Dermis blood vessel endothelial cell (primary cell): ENCODE measurements around the gene LSM14B. TPM values are rescaled to one million over a fixed set of nuclear protein-coding genes. Genes with fewer than 3 reads are reported as not detected.
"Not testable (repeated sequence)": the region's sequence is repeated elsewhere in the genome, so short reads cannot be mapped to it uniquely, and the experiment has no call there.

Source experiments
- DNase-seq: peaks from one replicate; pipeline ENCODE4 v3.0.0; 2010
- total RNA-seq: library from RNA; depleted of rRNA; stranded (reverse); fragments of >200 nt; gene quantifications from 2 replicates; pipeline ENCODE4 v1.2.3, GENCODE V29; 2014

The LSM14B gene
- total RNA-seq, 1 donor from 2014 or later = 31.3 TPM

DNA sequence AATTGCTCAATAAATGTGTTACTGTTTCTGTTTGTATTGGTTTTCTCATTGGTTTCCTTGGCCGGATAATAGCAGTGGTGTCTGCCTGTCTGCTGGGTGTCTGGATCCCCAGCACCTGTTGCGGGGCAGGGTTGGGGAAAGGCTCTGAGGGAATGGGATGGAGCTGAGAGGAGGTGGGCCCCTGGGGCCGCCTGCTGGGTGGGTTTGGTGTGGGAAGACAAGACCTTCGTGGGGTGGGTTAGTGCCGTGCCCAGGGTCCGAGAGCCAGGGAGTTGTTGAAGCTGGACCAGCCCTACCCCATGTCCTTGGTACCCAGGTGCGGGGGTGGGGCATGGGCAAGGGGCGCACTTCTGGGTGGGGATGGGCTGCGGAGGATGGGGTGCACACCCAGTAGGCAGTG lies 25.3 kb downstream of the LSM14B start:
- no peak for DNase-seq

DNA sequence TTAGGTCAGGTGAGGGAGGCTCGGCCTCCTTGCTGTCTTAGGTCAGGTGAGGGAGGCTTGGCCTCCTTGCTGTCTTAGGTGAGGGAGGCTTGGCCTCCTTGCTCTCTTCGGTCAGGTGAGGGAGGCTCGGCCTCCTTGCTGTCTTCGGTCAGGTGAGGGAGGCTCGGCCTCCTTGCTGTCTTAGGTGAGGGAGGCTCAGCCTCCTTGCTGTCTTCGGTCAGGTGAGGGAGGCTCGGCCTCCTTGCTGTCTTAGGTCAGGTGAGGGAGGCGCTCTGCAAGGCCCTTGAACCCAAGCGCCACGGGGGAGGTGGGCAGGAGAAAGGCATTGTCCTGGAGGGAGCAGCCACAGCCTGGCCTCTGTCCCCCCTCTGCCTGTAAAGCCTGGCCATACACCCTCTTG lies 26.1 kb downstream of the LSM14B start:
- not testable (repeated sequence) for DNase-seq

DNA sequence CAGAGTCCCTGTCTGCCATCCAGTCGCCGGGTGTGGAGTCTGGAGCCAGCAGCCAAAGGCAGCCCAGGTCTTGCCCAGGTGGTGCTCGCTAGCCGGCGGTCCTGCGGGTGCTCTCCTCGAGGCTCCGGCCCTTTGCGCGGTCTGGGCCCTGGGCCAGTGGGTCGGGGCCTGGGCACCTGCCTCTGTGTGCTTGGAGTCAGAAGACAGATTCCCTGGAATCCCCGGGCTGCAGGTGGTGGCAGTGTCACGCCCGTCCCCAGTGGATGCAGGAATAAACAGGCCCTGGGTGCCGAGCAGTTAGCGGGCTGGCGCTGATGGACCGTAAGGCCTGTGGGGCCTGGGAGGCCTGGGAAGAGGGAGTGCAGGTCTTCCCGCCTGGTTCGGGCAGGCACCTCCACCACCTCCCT lies 26.6 kb downstream of the LSM14B start:
- no peak for DNase-seq

DNA sequence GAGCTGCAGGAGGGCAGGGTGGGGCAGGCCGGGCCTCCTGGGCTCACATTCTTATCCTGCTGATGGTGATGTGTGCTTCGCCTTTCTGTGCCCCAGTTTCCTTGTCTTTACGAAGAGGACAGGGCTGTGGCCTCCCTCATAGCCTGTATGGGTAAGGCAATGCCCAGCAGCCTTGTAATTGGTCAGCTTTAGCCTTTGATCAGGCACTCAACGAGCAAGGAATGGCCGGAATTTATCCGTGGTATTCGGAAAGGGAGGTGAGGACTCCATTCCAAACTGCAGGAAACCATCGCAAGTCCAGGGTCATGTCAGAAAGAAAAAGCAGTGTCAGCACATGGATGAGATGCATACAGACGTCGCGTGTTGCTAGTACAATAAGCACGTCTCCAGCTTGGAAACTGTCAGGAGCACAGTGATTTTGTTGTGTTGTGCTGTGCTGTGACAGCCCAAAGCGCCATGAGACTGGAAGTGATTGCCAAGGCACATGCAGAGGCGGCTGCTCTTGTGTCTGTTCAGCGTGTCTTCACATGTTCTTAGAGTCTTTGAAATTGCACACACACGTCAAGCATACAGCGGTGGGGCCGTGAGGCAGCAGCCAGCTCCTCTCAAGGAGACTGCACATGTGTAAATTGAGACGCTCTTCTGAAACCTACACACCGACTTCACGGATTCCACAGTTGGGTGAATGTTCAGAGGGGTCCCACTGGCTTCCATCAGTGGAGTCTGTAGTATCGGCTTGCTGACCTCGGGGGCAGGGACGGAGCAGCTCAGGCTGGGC lies 27.4 kb downstream of the LSM14B start:
- DNase-seq = peak; percentile 21

DNA sequence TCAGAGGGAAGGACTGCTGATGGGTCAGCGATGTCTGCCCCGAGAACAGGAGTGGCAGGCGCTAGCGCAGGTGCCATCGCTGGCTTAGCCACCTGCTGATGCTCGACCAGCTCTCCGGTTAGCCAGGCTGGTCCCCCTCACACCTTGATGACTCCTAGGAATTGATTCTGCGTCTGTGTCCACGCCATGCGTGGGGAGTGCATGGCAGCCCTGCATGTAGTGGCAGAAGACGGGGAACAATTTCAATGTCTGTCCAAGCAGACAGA lies 28.0 kb downstream of the LSM14B start:
- DNase-seq = no peak

DNA sequence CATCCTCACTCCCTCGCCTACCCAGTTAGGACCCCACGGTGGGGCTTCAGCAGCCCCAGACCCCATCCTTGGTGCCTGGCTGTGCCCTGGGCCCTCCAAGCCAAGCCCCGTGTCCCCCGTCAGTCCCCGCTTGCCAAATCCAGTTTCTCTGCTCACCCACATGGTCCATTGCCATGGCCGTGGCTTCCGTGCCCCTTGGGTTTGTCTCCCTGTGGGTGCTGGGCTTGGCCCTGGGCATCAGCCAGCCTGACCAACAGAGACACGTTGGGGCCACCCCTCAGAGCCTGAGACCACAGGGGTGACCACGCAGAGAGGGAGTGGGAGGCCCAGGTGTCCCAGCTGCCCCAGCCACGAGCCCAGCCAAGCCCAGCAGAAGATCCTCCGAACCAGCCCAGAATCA lies 28.9 kb downstream of the LSM14B start:
- no peak for DNase-seq

DNA sequence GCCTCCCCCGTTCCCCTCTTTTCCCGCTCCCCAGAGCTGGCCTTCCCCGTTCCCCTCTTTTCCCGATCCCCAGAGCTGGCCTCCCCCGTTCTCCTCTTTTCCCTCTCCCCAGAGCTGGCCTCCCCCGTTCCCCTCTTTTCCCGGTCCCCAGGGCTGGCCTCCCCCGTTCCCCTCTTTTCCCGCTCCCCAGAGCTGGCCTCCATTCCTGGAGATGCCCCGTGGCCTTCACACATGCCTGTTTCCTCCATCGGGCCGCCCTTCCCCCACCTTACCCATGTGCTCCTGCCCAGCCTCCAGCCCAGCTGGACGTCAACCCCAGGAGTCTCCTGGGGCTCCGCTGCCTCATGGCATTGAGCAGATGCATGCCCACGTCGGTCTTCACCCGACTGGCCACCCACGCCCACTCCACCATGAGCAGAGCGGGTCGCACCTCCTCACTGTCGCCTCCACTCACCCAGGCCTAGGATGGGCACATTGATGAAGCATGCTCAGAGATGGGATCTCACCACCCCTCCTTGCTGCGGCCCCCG lies 29.6 kb downstream of the LSM14B start:
- no peak for DNase-seq

DNA sequence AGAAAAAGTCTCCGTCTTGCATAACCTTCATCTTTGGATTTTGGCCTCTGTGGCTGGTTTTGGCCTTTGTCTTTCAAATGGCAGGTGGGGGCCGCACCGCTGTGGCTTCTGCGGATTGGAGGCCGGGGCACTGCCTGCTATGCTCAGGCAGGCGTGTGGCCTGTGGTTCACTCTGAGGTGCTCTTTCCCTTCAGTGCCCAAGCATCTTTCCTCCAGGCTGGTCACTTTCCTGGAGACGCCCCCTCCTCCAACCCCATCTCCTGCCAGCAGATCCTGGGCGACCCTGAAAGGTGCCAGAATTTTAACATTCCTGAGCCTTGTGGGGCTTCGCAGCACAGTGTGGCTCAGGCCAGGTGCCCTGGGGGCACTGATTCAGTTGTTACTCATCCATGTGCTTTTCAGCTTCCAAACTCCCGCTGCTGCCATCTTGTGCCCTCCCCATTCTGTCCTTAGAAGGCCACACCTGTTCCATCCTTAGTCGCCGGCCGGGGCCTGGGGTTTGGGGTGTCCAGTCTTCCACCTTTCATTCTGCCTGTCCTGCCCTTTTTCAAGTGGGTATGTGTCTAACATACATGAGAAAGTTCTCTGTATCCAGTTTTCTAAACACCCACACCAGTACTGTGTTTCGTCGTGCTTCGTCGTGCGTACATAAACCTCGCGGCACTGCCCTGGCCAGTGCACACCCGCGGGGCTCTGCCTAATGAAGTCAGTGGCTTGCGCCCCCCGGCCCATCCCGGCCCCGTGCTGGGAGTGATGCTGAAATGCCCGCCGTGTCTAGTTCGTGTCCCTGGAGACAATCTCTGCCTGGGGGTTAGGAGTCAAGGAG lies 33.4 kb downstream of the LSM14B start:
- no peak for DNase-seq

DNA sequence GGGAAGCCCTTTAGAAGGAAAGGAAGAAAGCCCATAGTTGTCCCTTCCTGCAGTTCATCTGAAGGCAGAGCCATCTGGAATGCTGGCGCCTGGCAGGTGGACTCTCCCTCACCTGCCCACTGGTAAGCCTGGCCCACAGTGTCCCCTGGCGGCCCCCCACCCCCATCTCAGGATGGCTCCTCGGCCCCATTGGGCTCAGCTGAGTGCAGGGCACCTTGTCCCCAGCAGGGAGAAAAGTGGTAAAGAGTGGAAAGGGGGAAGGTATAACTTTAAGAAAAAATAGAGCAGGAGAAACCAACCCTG lies 33.9 kb downstream of the LSM14B start:
- DNase-seq = no peak

DNA sequence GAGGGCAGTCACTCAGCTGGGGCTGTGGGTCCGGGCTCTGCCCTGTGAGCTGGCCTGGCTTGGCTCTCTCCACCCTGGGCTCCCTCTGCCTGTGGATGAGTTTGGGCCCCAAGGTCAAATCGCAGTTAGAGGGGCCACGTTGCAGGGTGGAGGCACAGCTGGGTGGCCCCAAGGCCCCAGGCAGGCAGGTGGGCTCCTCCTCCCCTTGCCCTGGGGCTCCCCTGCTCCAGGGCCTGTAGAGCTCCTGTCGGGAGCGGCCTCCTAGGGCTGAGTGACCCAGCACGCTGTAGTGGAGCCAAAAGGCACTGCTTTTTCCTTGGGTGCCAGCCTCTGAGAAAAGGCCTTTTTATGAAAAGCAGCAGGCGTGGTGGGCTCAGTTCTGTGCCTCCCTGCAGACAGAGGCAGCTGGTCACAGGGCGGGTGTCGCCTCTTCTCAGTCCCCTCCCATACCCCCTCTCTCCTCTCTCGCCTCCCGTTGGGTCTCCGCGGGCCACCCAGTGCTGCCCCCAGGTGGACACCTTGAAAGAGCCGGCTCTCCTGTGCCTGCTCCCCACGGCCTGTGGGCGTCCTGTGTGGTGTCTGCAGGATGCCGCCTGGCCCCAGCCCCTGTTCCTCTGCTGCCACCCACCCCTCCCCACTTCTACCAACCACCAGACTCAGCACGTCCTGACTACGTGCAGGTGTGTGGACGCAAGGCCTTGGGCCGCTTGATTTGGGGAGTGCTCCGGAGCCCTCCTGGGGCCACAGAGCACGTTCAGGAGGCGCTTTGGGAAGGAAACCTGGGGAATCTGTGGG lies 34.5 kb downstream of the LSM14B start:
- peak; percentile 75 for DNase-seq

DNA sequence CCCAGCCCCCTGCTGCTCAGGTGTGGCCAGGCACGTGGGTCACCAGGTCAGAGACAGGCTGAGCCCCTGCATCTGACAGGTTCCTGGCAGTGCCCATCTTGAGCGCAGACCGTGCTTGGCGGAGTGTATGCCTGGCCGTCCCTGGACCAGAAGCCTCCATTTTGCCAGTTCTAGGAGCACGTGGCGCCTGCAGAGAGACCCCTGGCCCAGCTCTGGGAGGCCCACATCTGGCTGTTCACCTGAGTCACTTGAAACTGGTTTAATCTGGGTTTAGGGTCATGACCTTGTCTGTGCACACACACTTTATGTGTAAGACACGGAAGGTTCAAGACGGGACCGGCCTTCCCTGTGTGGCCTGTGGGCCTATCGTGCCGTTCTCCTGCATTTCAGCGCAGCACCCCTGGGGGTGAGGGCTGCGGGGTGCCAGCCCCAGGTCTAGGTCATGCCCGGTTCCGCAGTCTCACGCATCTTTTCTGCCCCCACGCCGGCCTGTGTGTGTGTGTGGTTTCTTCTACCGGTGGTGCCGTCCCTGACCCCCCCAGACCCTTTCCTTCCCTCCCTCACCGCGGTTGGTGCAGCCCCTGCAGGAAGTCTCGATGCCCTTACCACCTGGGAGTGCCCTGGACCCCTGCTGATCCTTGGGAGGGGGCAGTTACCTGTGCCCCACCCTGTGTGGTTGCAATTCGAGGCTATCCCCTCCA lies 35.3 kb downstream of the LSM14B start:
- DNase-seq = no peak

DNA sequence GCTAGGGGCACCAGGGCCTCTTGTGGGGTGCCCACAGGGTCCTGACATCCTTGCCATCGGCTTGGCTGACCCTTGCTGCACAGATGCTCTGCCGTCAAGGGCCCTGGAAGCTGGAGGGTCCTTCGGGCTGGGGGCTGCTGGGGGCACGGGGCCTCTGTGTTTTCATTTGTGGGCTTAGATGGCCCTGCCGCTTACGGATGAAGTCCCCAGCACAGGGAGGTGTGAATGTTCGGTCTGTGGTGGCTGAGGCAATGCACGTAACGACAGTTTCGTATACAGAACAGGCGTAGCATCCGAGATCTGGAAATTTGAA lies 35.8 kb downstream of the LSM14B start:
- no peak for DNase-seq

DNA sequence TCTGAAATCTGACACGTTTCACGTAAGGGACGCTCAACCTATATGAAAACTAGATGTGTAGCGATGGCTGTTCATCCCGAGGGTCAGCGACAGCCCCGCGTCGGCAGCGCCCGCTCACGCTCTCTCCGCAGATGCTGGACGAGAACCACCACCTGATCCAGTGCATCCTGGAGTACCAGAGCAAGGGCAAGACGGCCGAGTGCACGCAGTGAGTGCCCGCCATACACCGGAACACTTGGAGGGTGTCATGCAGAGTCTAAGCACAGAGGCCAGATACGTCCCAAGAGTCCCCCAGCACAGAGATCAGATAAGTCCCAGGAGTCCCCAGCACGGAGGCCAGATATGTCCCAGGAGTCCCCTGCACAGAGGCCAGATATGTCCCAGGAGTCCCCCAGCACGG lies 36.3 kb downstream of the LSM14B start:
- DNase-seq = no peak

DNA sequence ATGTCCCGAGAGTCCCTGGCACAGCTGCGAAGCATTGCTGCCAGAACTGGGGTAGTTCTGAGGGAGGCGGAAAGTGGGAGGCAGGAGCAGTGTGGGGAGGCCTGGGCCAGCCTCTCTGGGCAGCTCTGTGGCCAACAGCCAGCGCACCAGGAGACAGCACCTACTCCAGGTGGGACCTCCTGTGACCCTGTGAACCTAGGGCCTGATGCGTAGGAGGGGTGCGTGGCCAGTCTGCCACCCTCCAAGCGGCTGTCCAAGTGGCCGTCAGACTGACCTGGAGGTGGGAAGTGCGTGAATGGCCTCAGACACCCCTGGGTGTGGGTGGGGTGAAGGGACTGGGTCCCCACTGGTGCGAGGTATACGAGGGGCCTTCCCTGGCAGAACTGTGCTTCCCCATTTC lies 36.8 kb downstream of the LSM14B start:
- no peak for DNase-seq

DNA sequence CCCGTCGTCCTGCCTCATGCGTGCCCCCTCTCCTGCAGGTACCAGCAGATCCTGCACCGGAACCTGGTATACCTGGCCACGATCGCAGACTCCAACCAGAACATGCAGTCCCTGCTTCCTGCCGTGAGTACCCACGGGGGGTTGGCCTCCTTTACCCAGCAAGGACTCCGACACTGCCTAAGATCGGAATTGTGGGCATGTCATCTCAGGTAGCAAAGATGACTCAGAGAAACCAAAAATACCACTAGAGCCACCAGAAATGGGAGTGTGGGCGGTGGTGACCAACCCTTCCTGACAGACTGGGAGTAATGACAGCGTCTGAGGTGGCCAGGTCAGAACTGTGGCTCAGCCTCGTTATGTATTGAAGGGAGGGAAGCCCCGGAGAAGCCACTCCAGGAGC lies 37.6 kb downstream of the LSM14B start:
- DNase-seq = no peak

DNA sequence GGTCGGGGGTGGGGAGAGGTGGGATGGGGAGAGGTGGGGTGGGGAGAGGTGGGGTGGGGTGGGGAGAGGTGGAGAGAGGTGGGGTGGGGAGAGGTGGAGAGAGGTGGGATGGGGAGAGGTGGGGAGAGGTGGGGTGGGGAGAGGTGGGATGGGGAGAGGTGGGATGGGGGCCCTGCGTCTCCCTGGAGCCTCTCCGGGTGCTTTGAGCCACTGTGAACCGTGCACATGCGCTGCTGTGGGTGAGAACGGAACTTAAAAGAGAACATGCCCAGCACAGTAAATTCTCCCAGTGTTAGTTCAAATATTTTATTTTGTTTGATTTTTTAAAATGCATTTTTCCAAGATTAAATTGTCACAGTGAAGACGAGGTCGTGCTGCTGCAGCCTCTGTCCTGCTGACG lies 38.0 kb downstream of the LSM14B start:
- no peak for DNase-seq

DNA sequence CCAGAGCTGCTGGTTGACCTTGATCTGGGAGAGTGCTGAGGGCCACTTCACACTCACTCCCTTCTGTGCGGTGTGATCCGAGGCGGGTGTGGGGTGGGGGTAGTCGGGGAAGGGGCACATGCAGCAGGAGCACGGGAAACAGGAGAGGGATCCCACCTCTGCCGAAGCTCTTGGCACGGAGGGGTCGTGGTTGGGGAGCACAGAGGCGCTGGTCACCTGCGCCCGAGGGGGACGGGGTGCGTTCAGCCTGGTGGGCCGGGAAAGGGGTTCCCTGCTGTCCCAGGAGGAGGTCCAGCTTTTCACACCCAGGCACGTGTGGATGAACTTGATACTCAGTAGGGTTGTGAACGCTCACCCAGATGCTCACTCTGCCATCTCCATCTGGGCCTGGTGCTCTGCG lies 38.6 kb downstream of the LSM14B start:
- no peak for DNase-seq

DNA sequence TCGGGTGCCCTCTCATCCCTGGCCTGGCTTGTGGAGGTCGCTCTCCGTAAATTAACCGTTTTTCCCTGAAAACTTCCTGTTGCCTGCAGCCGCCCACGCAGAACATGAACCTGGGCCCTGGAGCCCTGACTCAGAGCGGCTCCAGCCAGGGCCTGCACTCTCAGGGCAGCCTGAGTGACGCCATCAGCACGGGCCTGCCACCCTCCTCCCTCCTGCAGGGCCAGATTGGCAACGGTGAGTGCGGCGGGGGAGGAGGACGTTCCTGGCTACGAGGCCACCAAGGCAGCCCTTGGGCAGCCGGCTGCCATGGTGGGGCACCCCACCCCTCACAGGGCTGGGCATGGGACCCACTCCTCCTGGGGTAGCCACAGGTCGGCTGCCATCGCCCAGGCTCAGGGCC lies 39.1 kb downstream of the LSM14B start:
- peak; percentile 76 for DNase-seq

DNA sequence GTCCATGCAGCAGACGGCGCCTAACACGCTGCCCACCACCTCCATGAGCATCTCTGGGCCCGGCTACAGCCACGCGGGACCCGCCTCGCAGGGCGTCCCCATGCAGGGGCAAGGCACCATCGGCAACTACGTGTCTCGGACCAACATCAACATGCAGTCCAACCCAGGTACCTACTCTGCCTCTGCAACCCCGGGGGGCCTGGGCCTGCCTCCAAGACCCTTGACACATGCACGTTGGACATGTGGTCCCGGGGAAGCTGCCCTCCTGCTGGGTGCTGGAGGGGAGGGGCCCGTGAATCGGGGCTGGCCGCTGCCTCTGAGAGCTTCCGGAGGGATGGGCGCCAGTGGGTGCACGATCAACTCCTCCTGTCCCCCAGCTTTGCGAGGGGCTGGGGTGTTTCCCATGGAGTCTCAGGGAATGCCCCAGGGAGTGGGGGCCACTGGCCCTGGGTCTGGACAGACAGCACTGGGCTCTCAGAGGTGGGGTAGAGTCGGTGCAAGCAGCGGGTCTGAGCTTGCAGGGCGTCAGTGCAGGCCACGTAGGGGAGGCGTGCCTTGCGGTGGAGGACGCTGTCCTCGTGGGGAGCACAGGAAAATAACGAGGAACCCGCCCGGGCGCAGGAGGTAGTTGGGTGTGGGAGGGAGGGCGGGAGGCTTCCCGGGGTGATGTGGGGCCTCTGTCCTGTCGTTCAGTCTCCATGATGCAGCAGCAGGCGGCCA lies 40.6 kb downstream of the LSM14B start:
- DNase-seq = no peak

DNA sequence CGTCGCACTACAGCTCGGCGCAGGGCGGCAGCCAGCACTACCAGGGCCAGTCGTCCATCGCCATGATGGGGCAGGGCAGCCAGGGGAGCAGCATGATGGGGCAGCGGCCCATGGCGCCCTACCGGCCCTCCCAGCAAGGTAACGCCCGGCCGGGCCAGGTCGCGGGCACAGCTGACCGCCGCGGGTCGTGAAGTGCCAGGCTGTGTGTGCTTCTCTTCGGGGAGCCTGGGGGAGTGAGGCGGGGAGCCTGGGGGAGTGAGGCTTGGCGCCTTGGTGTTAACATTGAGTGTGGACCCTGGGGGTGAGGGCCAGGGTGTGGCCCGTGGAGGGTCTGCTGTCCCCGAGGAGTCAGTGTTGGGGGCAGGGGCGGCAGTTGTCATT lies 41.2 kb downstream of the LSM14B start:
- DNase-seq = no peak

DNA sequence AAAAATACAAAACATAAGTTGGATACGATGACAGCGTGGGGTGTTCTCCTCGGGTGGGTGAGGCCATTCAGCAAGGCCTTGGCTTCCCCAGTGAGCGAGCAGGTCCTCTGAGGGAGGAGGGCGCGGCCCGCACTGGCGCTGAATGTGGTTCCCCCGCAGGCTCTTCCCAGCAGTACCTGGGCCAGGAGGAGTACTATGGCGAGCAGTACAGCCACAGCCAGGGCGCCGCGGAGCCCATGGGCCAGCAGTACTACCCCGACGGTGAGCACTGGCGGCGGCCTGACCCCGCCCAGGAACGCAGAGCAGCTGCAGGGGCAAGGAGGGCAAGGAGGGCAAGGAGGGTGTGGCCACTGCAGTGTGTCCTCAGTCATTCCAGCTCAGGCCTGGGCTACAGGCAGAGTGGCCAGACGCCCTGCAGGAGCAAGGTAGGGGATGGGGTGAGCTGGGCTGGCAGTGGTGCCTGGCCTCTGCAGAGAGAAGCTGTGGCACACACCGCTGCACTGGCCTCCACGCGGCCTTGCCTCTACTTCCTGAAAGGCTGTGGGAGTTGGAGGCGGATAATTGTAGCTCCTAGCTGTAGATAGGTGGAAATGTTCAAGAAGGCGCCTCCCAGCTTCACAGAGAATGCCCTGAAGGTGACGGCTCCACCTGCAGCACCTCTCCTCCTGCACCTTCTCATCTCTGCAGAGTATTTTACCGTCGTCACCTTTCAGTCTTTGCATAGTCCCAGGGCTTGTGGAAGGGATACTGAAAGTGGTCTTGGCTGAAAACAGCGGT lies 41.9 kb downstream of the LSM14B start:
- no peak for DNase-seq
